Stomach (tissue), 9 donors: ENCODE data around the gene GNE. TPM values are rescaled to one million over a fixed set of nuclear protein-coding genes. Genes with fewer than 3 reads are reported as not detected.

Source experiments
- DNase-seq, 2 donors: peaks; one replicate each; pipeline versions ENCODE4 v3.0.0 to v3.0.0-alpha.2; 2013 to 2019
- H3K27ac ChIP-seq, 5 donors: fragments of 200-600 bp in 4 of 5; sonication (generic) in 4 of 5; one replicate each; pipeline ENCODE4 v1.5.1; 2013 to 2019; ENCODE audit warnings: mild to moderate bottlenecking in 1 of 5, moderate library complexity in 1 of 5
- H3K27me3 ChIP-seq, 3 donors: fragments of 200-600 bp; sonication (generic); one replicate each; pipeline ENCODE4 v1.5.1; 2017 to 2019; ENCODE audit warnings: mixed run types in 1 of 3
- H3K36me3 ChIP-seq, 4 donors: fragments of 200-600 bp; sonication (generic); 1 replicate in 3 of 4; 2 replicates in 1 of 4; pipeline ENCODE4 v1.5.1; 2016 to 2019
- H3K4me1 ChIP-seq, 4 donors: fragments of 200-600 bp; sonication (generic); one replicate each; pipeline ENCODE4 v1.5.1; 2016 to 2019
- H3K4me3 ChIP-seq, 4 donors: fragments of 200-600 bp; sonication (generic) in 3 of 4; one replicate each; pipeline ENCODE4 v1.5.1; 2016 to 2019; ENCODE audit warnings: mild to moderate bottlenecking in 1 of 4
- H3K9me3 ChIP-seq, 4 donors: fragments of 200-600 bp; sonication (generic); one replicate each; pipeline ENCODE4 v1.5.1; 2016 to 2019
- EP300 ChIP-seq: sonication (generic); formaldehyde crosslinking; IDR thresholded peaks from one replicate; pipeline ENCODE4 v1.6.1; 2017; ENCODE audit warnings: antibody characterized with exemption
- POLR2A ChIP-seq, 4 donors: fragments of 450-650 bp; IDR thresholded peaks; one replicate each; pipeline ENCODE4 v1.6.1; 2016; ENCODE audit warnings: antibody characterized with exemption in 4 of 4, control low read depth in 2 of 4, mild to moderate bottlenecking in 1 of 4, moderate library complexity in 1 of 4
- POLR2AphosphoS5 ChIP-seq, 3 donors: sonication (generic); formaldehyde crosslinking; IDR thresholded peaks; one replicate each; pipeline ENCODE4 v1.6.1; 2016; ENCODE audit warnings: antibody characterized with exemption in 3 of 3
- WGBS, 5 donors: extraction: QIAGEN DNeasy Blood & Tissue Kit in 3 of 5; methylation state at CpG; one replicate each; pipeline versions ENCODE4 v1.1.5 to v1.1.7; 2013 to 2018; 5-methylcytosine and 5-hydroxymethylcytosine counted together
- intact Hi-C: fragments of 100-400 bp; cut with DNase I; formaldehyde crosslinking; loops from one replicate; pipeline ENCODE4 v1.15.1; 2023; ENCODE audit warnings: low total_unique reads
- polyA plus RNA-seq, 3 donors: library from polyadenylated mRNA; stranded (reverse); fragments of 200-250 nt; gene quantifications; one replicate each; pipeline ENCODE4 v1.2.3, GENCODE V29; 2013
- total RNA-seq, 5 donors: library from RNA; depleted of rRNA; stranded (reverse); fragments of >200 nt; gene quantifications; one replicate each; pipeline versions ENCODE4 v1.1.0 to v1.2.3, GENCODE V29; 2014 to 2016
- TF ChIP-seq, protein P1 (sequence below), 7 experiments: fragments of 450-650 bp in 4 of 7; fragments of 200-600 bp in 3 of 7; sonication (generic) in 3 of 7; IDR thresholded peaks; one replicate each; pipeline ENCODE4 v1.5.1; 2016 to 2019; ENCODE audit warnings: antibody characterized with exemption in 7 of 7, control low read depth in 2 of 7, mild to moderate bottlenecking in 1 of 7
- donor health status: healthy with polysubstance abuse.
- donor health status: Bipolar disorder and iron deficiency.
- donor health status: healthy.

GNE gene
- total and polyA plus RNA-seq, 8 donors = 2.3 to 63.1 (median 11.4) TPM

GRCh38 chr9:36174731-36175130 lies 83.5 kb downstream of the GNE start:
- H3K27ac ChIP-seq = no peak overlapping the region
- no peak overlapping the region for H3K4me3 ChIP-seq
- no peaks in the 10 kb centered on the region for H3K9me3 ChIP-seq
- intact Hi-C loops = no loop called here
- DNase-seq = no peak
- H3K4me1 ChIP-seq = no peaks in the 10 kb centered on the region
- no peaks in the 10 kb centered on the region for H3K27me3 ChIP-seq
- TF ChIP-seq EP300 (no peak), POLR2A (IDR thresholded peaks at IDR 0.05) (no peak)
- TF ChIP-seq, protein P1, sequence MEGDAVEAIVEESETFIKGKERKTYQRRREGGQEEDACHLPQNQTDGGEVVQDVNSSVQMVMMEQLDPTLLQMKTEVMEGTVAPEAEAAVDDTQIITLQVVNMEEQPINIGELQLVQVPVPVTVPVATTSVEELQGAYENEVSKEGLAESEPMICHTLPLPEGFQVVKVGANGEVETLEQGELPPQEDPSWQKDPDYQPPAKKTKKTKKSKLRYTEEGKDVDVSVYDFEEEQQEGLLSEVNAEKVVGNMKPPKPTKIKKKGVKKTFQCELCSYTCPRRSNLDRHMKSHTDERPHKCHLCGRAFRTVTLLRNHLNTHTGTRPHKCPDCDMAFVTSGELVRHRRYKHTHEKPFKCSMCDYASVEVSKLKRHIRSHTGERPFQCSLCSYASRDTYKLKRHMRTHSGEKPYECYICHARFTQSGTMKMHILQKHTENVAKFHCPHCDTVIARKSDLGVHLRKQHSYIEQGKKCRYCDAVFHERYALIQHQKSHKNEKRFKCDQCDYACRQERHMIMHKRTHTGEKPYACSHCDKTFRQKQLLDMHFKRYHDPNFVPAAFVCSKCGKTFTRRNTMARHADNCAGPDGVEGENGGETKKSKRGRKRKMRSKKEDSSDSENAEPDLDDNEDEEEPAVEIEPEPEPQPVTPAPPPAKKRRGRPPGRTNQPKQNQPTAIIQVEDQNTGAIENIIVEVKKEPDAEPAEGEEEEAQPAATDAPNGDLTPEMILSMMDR (IDR thresholded peaks at IDR 0.05) = no peak
- H3K36me3 ChIP-seq = no peaks in the 10 kb centered on the region
- 81 to 91% (median 85%) methylated on average over 3 of the region's 3 CpGs for WGBS, 5 donors

- 80 to 96% (median 85%) methylated on average over 7 of the region's 7 CpGs for WGBS, 5 donors
Observed at GRCh38 chr9:36174271-36174670, 84.0 kb downstream of the GNE start.

DNA sequence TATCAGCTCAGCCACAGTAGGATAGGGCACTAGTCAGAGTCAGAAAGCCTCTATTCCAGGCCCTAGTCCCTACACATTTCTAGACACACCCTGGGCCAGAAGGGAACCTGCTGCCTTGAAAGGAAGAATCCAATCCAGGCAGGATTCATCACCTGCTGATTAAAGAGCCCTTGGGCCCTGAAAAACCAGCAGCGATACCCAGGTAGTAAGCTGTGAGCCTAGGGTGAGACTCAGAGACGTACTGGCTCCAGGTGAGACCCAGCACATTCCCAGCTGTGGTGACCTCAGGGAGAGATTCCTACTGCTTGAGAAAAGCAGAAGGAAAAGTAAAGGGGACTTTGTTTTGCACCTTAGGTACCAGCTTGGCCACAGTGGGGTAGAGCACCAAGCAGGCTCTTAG lies 84.4 kb downstream of the GNE start:
- H3K36me3 ChIP-seq = no peaks in the 10 kb centered on the region
- intact Hi-C loops = no loop called here
- no peak overlapping the region for H3K27ac ChIP-seq
- H3K4me1 ChIP-seq = no peaks in the 10 kb centered on the region
- TF ChIP-seq, protein P1 (IDR thresholded peaks at IDR 0.05) = no peak
- no peak for TF ChIP-seq EP300
- WGBS, 5 donors = 94 to 100% (median 96%) methylated on average over 2 of the region's 2 CpGs
- no peaks in the 10 kb centered on the region for H3K9me3 ChIP-seq
- no peak overlapping the region for H3K4me3 ChIP-seq
- H3K27me3 ChIP-seq = no peaks in the 10 kb centered on the region
- DNase-seq = no peak

More at GRCh38 chr9:36174271-36174670, 84.0 kb downstream of the GNE start:
- Histone ChIP-seq H3K27ac (no peak overlapping the region), H3K9me3 (no peaks in the 10 kb centered on the region), H3K36me3 (no peaks in the 10 kb centered on the region), H3K4me1 (no peaks in the 10 kb centered on the region), H3K27me3 (no peaks in the 10 kb centered on the region), H3K4me3 (no peak overlapping the region)
- intact Hi-C loops = no loop called here
- no peak for DNase-seq
- no peak for TF ChIP-seq POLR2A (IDR thresholded peaks at IDR 0.05)
- TF ChIP-seq, protein P1 (IDR thresholded peaks at IDR 0.05) = no peak
- TF ChIP-seq EP300 = no peak
- TF ChIP-seq POLR2AphosphoS5 (IDR thresholded peaks at IDR 0.05) = no peak

DNA sequence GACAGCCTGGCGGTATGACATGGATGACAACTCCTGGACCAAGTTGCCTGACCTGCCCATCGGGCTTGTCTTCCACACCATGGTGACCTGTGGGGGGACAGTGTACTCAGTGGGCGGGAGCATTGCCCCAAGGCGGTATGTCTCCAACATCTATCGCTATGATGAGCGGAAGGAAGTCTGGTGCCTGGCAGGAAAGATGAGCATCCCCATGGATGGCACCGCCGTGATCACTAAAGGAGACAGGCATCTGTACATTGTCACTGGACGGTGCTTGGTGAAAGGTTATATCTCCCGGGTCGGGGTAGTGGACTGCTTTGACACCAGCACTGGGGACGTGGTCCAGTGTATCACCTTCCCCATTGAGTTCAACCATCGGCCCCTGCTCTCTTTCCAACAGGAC lies 87.7 kb downstream of the GNE start:
- intact Hi-C loops = no loop called here
- peaks cover 0 to 6% (median 0%) of the 10 kb centered on the region in 3 donors for H3K27me3 ChIP-seq
- WGBS, 5 donors = 92 to 96% (median 94%) methylated on average over 8 to 13 of the region's 13 CpGs

More for the DNA sequence above, 87.7 kb downstream of the GNE start:
- Histone ChIP-seq H3K4me3 (no peak overlapping the region), H3K4me1 (peaks cover 0 to 17% (median 13%) of the 10 kb centered on the region in 4 donors), H3K36me3 (no peaks in the 10 kb centered on the region), H3K27ac (no peak overlapping the region), H3K9me3 (no peaks in the 10 kb centered on the region)
- DNase-seq = no peak
- TF ChIP-seq EP300 = no peak
- no peak for TF ChIP-seq POLR2A (IDR thresholded peaks at IDR 0.05)
- TF ChIP-seq, protein P1 (IDR thresholded peaks at IDR 0.05) = no peak
- no peak for TF ChIP-seq POLR2AphosphoS5 (IDR thresholded peaks at IDR 0.05)
